ENCODE data around the gene SF3A1. TPM values are rescaled to one million over a fixed set of nuclear protein-coding genes. Genes with fewer than 3 reads are reported as not detected.
A peak's percentile ranks its signal among the peaks of the same experiment; 100 is the strongest.

The SF3A1 gene
- total RNA-seq, 1 experiment from 2014 or later: 230 TPM

GRCh38 chr22:30304495-30305244, 52.0 kb downstream of the SF3A1 start:
- intact Hi-C loops (cut with micrococcal nuclease): no loop called here
- ChIA-PET CTCF (no interaction called here), RAD21 (ENCODE audit: low non-redundant PET in 1 of 2, low total read pairs in 2 of 2, uncharacterized antibody in 2 of 2, unreplicated experiment in 2 of 2) (no interaction called here), POLR2A (interaction anchor here (2.3 kb wide), 1 partner anchor 22 kb away, joined by 7 read pairs; the partner anchor contains the start of gene TBC1D10A)
- DNase-seq (ENCODE audit: low read depth, low spot score) (no peak), ATAC-seq (peak; percentile 49)
- Histone ChIP-seq H3K4me3 (replicated peaks in 1 of 2; ENCODE audit: low read depth in 1 of 2, low read length in 2 of 2) (peak overlapping the region in 1 of 2 experiments; percentile 5; a peak in 1 of 4 replicates), H3K27ac (ENCODE audit: low read depth, low read length) (peak overlapping the region; percentile 86), H4K20me1 (ENCODE audit: insufficient read depth) (no peaks in the 10 kb centered on the region), H3K9me2 (ENCODE audit: insufficient read depth) (no peaks in the 10 kb centered on the region), H3K27me3 (ENCODE audit: insufficient read depth, low read length) (no peaks in the 10 kb centered on the region), H2AFZ (ENCODE audit: low read depth, low read length, poor library complexity, severe bottlenecking) (no peak overlapping the region), H3K79me2 (ENCODE audit: insufficient read depth, low read length) (no peaks in the 10 kb centered on the region), H3K36me3 (ENCODE audit: control insufficient read depth in 1 of 2, insufficient read depth in 2 of 2, low read length in 2 of 2) (no peaks in the 10 kb centered on the region; a peak in 1 of 4 replicates), H3K9ac (ENCODE audit: low read length) (peak overlapping the region; percentile 22), H3K4me2 (ENCODE audit: low read length) (peak overlapping the region; percentile 52), H3K9me3 (ENCODE audit: control insufficient read depth in 1 of 2, insufficient read depth in 1 of 2, low read depth in 1 of 2, low read length in 2 of 2) (no peaks in the 10 kb centered on the region), H3K4me1 (ENCODE audit: control insufficient read depth in 1 of 2, insufficient read depth in 2 of 2, low read length in 2 of 2) (peaks cover 66 to 84% of the 10 kb centered on the region in 2 experiments)
- BruUV-seq (replicated peaks): no TSS peak
- no peak for TF ChIP-seq EZH2phosphoT487 (IDR thresholded peaks at IDR 0.05; ENCODE audit: borderline replicate concordance)
- peak; percentile 81 for TF ChIP-seq SP1 (IDR thresholded peaks at IDR 0.05; ENCODE audit: low read depth)
- peak; percentile 52; the same call in 1 of the 2 replicates for TF ChIP-seq SIN3A (IDR thresholded peaks at IDR 0.05; ENCODE audit: low read depth)
- TF ChIP-seq YY1 (IDR thresholded peaks at IDR 0.05; ENCODE audit: extremely low read depth, insufficient replicate concordance, low read depth, low read length): no peak
- no peak for TF ChIP-seq EZH2 (IDR thresholded peaks at IDR 0.05)
- peak; percentile 64 for TF ChIP-seq JUND (IDR thresholded peaks at IDR 0.05)
- TF ChIP-seq CEBPB (IDR thresholded peaks at IDR 0.05; ENCODE audit: low read depth): peak; percentile 55; the same call in 1 of the 2 replicates
- TF ChIP-seq ELF1 (IDR thresholded peaks at IDR 0.05; ENCODE audit: borderline replicate concordance, low read depth): no peak; the same call in 1 of the 2 replicates
- no peak for TF ChIP-seq ZNF274 (IDR thresholded peaks at IDR 0.05; ENCODE audit: low read depth, low read length)
- no peak for TF ChIP-seq REST (IDR thresholded peaks at IDR 0.05; ENCODE audit: low read depth)
- TF ChIP-seq FOSL1 (IDR thresholded peaks at IDR 0.05; ENCODE audit: low read depth): peak; percentile 62; the same call in 1 of the 2 replicates
- TF ChIP-seq SRF (IDR thresholded peaks at IDR 0.05; ENCODE audit: low read depth): no peak
- TF ChIP-seq CTCF (IDR thresholded peaks at IDR 0.05 in 2 of 3, conservative IDR thresholded peaks at IDR 0.05 in 1 of 3; ENCODE audit: borderline replicate concordance in 1 of 3, insufficient read depth in 1 of 3, low read depth in 2 of 3, low read length in 2 of 3): no peak
- peak; percentile 63; the same call in 1 of the 2 replicates for TF ChIP-seq CBX3 (IDR thresholded peaks at IDR 0.05; ENCODE audit: low read depth)
